A549 (cell line): ENCODE results near the gene HCRTR1. TPM values are rescaled to one million over a fixed set of nuclear protein-coding genes. Genes with fewer than 3 reads are reported as not detected.
"Not testable (repeated sequence)": the region's sequence is repeated elsewhere in the genome, so short reads cannot be mapped to it uniquely, and the experiment has no call there.

Experiments used
- ATAC-seq, 2 experiments: fragments of 200-7000 bp in 1 of 2; fragments of >200 bp in 1 of 2; cut with Nextera tagmentation in 1 of 2; cut with Tn5 transposase in 1 of 2; 3 replicates each; pipeline versions ENCODE4 v1.8.0 to v1.9.1; 2018 to 2020; ENCODE audit warnings: mild to moderate bottlenecking in 1 of 2, moderate library complexity in 1 of 2
- CTCF ChIA-PET: fragments of 300-600 bp; sonication (Branson Sonifier 250); formaldehyde crosslinking; extraction: SDS; loops from one replicate; lab custom pipeline; 2021; ENCODE audit warnings: antibody characterized with exemption, inconsistent platforms; lab: Yijun Ruan, JAX
- POLR2A ChIA-PET: fragments of 350-600 bp; formaldehyde crosslinking; extraction: SDS; loops from one replicate; lab custom pipeline; 2021; ENCODE audit warnings: antibody characterized with exemption, inconsistent platforms; lab: Yijun Ruan, JAX
- DNase-seq, 2 experiments: peaks; one replicate each; pipeline versions ENCODE4 v3.0.0 to v3.0.0-alpha.2; 2011 to 2016; ENCODE audit warnings: low read depth in 1 of 2, low spot score in 1 of 2
- FAIRE-seq: peaks from 2 replicates; lab custom pipeline; 2011; peaks lifted over from hg19 to GRCh38; lab: Jason Lieb, UNC
- H3K27ac ChIP-seq, 2 experiments: fragments of >200 bp; sonication (Bioruptor Twin); formaldehyde crosslinking; 3 replicates each; pipeline ENCODE4 v1.5.1; 2016 to 2017
- H3K4me1 ChIP-seq: fragments of >200 bp; sonication (Bioruptor Twin); formaldehyde crosslinking; 3 replicates; pipeline ENCODE4 v1.6.1; 2016
- H3K4me2 ChIP-seq: fragments of >200 bp; sonication (Bioruptor Twin); formaldehyde crosslinking; 3 replicates; pipeline ENCODE4 v1.6.1; 2016
- H3K4me3 ChIP-seq: fragments of >200 bp; sonication (Bioruptor Twin); formaldehyde crosslinking; 3 replicates; pipeline ENCODE4 v1.5.1; 2016
- H3K9me3 ChIP-seq: fragments of >200 bp; sonication (Bioruptor Twin); formaldehyde crosslinking; 3 replicates; pipeline ENCODE4 v1.6.1; 2016
- BHLHE40 ChIP-seq: IDR thresholded peaks from 2 replicates; pipeline ENCODE4 v1.6.1; 2012; ENCODE audit warnings: low read depth, low read length, inconsistent platforms
- CBX2 ChIP-seq: fragments of 200-600 bp; sonication (generic); IDR thresholded peaks from 2 replicates; pipeline ENCODE4 v1.6.1; 2016; ENCODE audit warnings: low read depth, mild to moderate bottlenecking, borderline replicate concordance
- CEBPB ChIP-seq, 2 experiments: fragments of >200 bp in 1 of 2; sonication (Bioruptor Twin) in 1 of 2; formaldehyde crosslinking in 1 of 2; IDR thresholded peaks; 2 replicates each; pipeline ENCODE4 v1.6.1; 2012 to 2016
- CHD4 ChIP-seq: fragments of 200-600 bp; sonication (generic); IDR thresholded peaks from 2 replicates; pipeline ENCODE4 v1.6.1; 2016; ENCODE audit warnings: antibody characterized with exemption, mild to moderate bottlenecking, borderline replicate concordance
- ELK1 ChIP-seq: fragments of 150-350 bp; IDR thresholded peaks from 2 replicates; pipeline ENCODE4 v1.6.1; 2014; ENCODE audit warnings: low read depth, mild to moderate bottlenecking, low read length
- EP300 ChIP-seq, 2 experiments: fragments of >200 bp; sonication (Bioruptor Twin); formaldehyde crosslinking; IDR thresholded peaks; 2 replicates in 1 of 2; 3 replicates in 1 of 2; pipeline ENCODE4 v1.6.1; 2016 to 2017
- GATA3 ChIP-seq: IDR thresholded peaks from 2 replicates; pipeline ENCODE4 v1.6.1; 2012; ENCODE audit warnings: borderline replicate concordance
- HMGXB4 ChIP-seq: fragments of 250-450 bp; sonication (Bioruptor Pico); IDR thresholded peaks from 2 replicates; pipeline ENCODE4 v1.5.0; 2021; ENCODE audit warnings: mild to moderate bottlenecking, moderate library complexity, borderline replicate concordance
- KDM5A ChIP-seq: fragments of 200-600 bp; sonication (generic); IDR thresholded peaks from 2 replicates; pipeline ENCODE4 v1.6.1; 2016; ENCODE audit warnings: antibody characterized with exemption, mild to moderate bottlenecking
- MAZ ChIP-seq: fragments of 150-350 bp; IDR thresholded peaks from 2 replicates; pipeline ENCODE4 v1.6.1; 2014; ENCODE audit warnings: antibody characterized with exemption, low read depth, low read length, borderline replicate concordance
- MYC ChIP-seq: IDR thresholded peaks from 2 replicates; pipeline ENCODE4 v1.6.1; 2012; ENCODE audit warnings: mild to moderate bottlenecking, inconsistent platforms, low read length, improper control_type of control experiment, borderline replicate concordance
- NFE2L2 ChIP-seq: fragments of 150-350 bp; conservative IDR thresholded peaks from 2 replicates; pipeline ENCODE4 v1.6.1; 2014; ENCODE audit warnings: low read length
- NPAS2 ChIP-seq: fragments of 250-450 bp; sonication (Bioruptor Pico); IDR thresholded peaks from 2 replicates; pipeline ENCODE4 v1.8.0; 2022; ENCODE audit warnings: mild to moderate bottlenecking, moderate library complexity, borderline replicate concordance
- TFCP2L1 ChIP-seq: fragments of 250-450 bp; sonication (Bioruptor Pico); IDR thresholded peaks from 2 replicates; pipeline ENCODE4 v1.5.0; 2021; ENCODE audit warnings: mild to moderate bottlenecking
- WGBS: methylation state at CpG from one replicate; pipeline ENCODE4 v1.1.6; 2017; ENCODE audit errors: missing lambda C conversion rate; 5-methylcytosine and 5-hydroxymethylcytosine counted together
- polyA plus RNA-seq, 4 experiments: library from polyadenylated mRNA; depleted of rRNA in 3 of 4; stranded (reverse); fragments of >200 nt; fragmentation: RNase III in 1 of 4; extraction: RNeasy Plus Mini Kit Qiagen cat#74134 plus additional on column Dnase treatment in 1 of 4; gene quantifications; 2 replicates in 3 of 4; 3 replicates in 1 of 4; pipeline ENCODE4 v1.2.3, GENCODE V29; 2011 to 2017

The HCRTR1 gene
- polyA plus RNA-seq, 2 of the 4 experiments (the other 2 are of a cell fraction) = not detected

- H3K4me1 ChIP-seq = peaks cover 23% of the 10 kb centered on the region
- ATAC-seq (no peak), DNase-seq (no peak), FAIRE-seq (no peak)
- no peaks in the 10 kb centered on the region for H3K9me3 ChIP-seq
- TF ChIP-seq MAZ = no peak
- no peak for TF ChIP-seq KDM5A
- TF ChIP-seq CHD4 = no peak
- TF ChIP-seq TFCP2L1 (CRISPR knock-in tag) = no peak
- TF ChIP-seq NFE2L2 = no peak
- no peak for TF ChIP-seq HMGXB4 (CRISPR knock-in tag)
- no peak for TF ChIP-seq NPAS2 (CRISPR knock-in tag)
- no peak for TF ChIP-seq BHLHE40
- no peak for TF ChIP-seq ELK1
- TF ChIP-seq MYC = no peak
- CTCF ChIA-PET = interaction anchor here (0.9 to 15.8 kb wide), 8 partner anchors 9 to 190 kb away, joined by 3 to 252 read pairs (median 4); partner anchors contain the start of genes HCRTR1 and TINAGL1
- POLR2A ChIA-PET = no interaction called here
- H3K27ac ChIP-seq = peak overlapping the region in 1 of 2 experiments; percentile 53; a peak in 1 of 6 replicates
- H3K4me2 ChIP-seq = no peak overlapping the region
- H3K4me3 ChIP-seq = no peak overlapping the region
- 91% methylated on average over 12 of the region's 27 CpGs for WGBS
These were observed 32.4 kb upstream of the HCRTR1 start for GRCh38 chr1:31584869-31585735.

- CTCF ChIA-PET = interaction anchor here (1.0 to 15.8 kb wide), 5 partner anchors 8 to 191 kb away, joined by 4 to 252 read pairs (median 6); partner anchors contain the start of genes HCRTR1 and TINAGL1
- Histone ChIP-seq H3K27ac (no peak overlapping the region), H3K4me2 (no peak overlapping the region), H3K9me3 (no peaks in the 10 kb centered on the region), H3K4me1 (peaks cover 23% of the 10 kb centered on the region), H3K4me3 (no peak overlapping the region)
- WGBS = 73% methylated on average over 11 of the region's 11 CpGs
- FAIRE-seq = no peak
- no peak for DNase-seq
- TF ChIP-seq CEBPB (IDR thresholded peaks at IDR 0.05) (no peak), CBX2 (no peak), GATA3 (no peak), EP300 (IDR thresholded peaks at IDR 0.05) (no peak), KDM5A (no peak)
- no peak for ATAC-seq
- POLR2A ChIA-PET = no interaction called here
These were observed 31.6 kb upstream of the HCRTR1 start for GRCh38 chr1:31585736-31586365.

- POLR2A ChIA-PET = no interaction called here
- TF ChIP-seq GATA3 = no peak
- TF ChIP-seq, all 56 proteins: peak for 0
- WGBS = 90% methylated on average over 5 of the region's 47 CpGs
- Histone ChIP-seq H3K4me2 (no peak overlapping the region), H3K9me3 (no peaks in the 10 kb centered on the region), H3K27ac (no peak overlapping the region; a peak in 1 of 6 replicates), H3K4me1 (peaks cover 27% of the 10 kb centered on the region), H3K4me3 (no peak overlapping the region)
- no peak for ATAC-seq
- DNase-seq = no peak
- CTCF ChIA-PET = interaction anchor here (1.5 to 15.8 kb wide), 5 partner anchors 17 to 37 kb away, joined by 5 to 252 read pairs (median 8); partner anchors contain the start of genes HCRTR1 and TINAGL1
- FAIRE-seq = no peak
These were observed 30.8 kb upstream of the HCRTR1 start for GRCh38 chr1:31586376-31587327.

GRCh38 chr1:31587328-31587699 lies 30.2 kb upstream of the HCRTR1 start:
- Histone ChIP-seq H3K27ac (peak overlapping the region in 1 of 2 experiments; percentile 76; a peak in 3 of 6 replicates), H3K4me1 (peaks cover 29% of the 10 kb centered on the region), H3K4me2 (peak overlapping the region; percentile 10; the same call in 1 of the 3 replicates)
- POLR2A ChIA-PET, ATAC-seq, H3K9me3 ChIP-seq, DNase-seq, H3K4me3 ChIP-seq, FAIRE-seq: not testable (repeated sequence)
- 95% methylated on average over 5 of the region's 5 CpGs for WGBS
- CTCF ChIA-PET = interaction anchor here (1.1 to 15.8 kb wide), 6 partner anchors 10 to 38 kb away, joined by 3 to 252 read pairs (median 6); partner anchors contain the start of gene TINAGL1
